Activated CD4-positive, CD25-positive, alpha-beta regulatory T cell (primary cell): ENCODE measurements around the gene GPHN.

Experiments used
- DNase-seq, 4 experiments: peaks; one replicate each; lab custom pipeline; 2025; lab: John Stamatoyannopoulos, UW

Gene GPHN

GRCh38 chr14:67050896-67051295 is 542.9 kb downstream of the GPHN start:
- no peak for DNase-seq

GRCh38 chr14:67056684-67057083 is 548.7 kb downstream of the GPHN start:
- no peak for DNase-seq

- no peak for DNase-seq
Observed at GRCh38 chr14:67059596-67059995, 551.6 kb downstream of the GPHN start.

GRCh38 chr14:67060546-67060945 is 552.6 kb downstream of the GPHN start:
- no peak for DNase-seq

- DNase-seq: peak in 1 of 4 experiments; percentile 10
Observed at GRCh38 chr14:67067070-67067814, 559.3 kb downstream of the GPHN start.

- DNase-seq: no peak
Observed at GRCh38 chr14:67068251-67068650, 560.3 kb downstream of the GPHN start.

GRCh38 chr14:67071506-67071905 is 563.6 kb downstream of the GPHN start:
- no peak for DNase-seq

GRCh38 chr14:67077921-67078320 is 570.0 kb downstream of the GPHN start:
- DNase-seq: no peak

- DNase-seq: no peak
Observed at GRCh38 chr14:67079846-67080245, 571.9 kb downstream of the GPHN start.

GRCh38 chr14:67108230-67108629 is 600.3 kb downstream of the GPHN start:
- no peak for DNase-seq

GRCh38 chr14:67111022-67111421 is 603.1 kb downstream of the GPHN start:
- no peak for DNase-seq

- DNase-seq: no peak
Observed at GRCh38 chr14:67112344-67112743, 604.4 kb downstream of the GPHN start.

- no peak for DNase-seq
Observed at GRCh38 chr14:67127174-67127573, 619.2 kb downstream of the GPHN start.

- DNase-seq: no peak
Observed at GRCh38 chr14:67129768-67130167, 621.8 kb downstream of the GPHN start.

- DNase-seq: no peak
Observed at GRCh38 chr14:67131691-67132090, 623.7 kb downstream of the GPHN start.

GRCh38 chr14:67133144-67133543 is 625.2 kb downstream of the GPHN start:
- DNase-seq: no peak

GRCh38 chr14:67133595-67134441 is 625.9 kb downstream of the GPHN start:
- no peak for DNase-seq

- DNase-seq: no peak
Observed at GRCh38 chr14:67137744-67138371, 629.9 kb downstream of the GPHN start.

- no peak for DNase-seq
Observed at GRCh38 chr14:67140556-67140955, 632.6 kb downstream of the GPHN start.

GRCh38 chr14:67141146-67141900 is 633.4 kb downstream of the GPHN start:
- no peak for DNase-seq

- DNase-seq: no peak
Observed at GRCh38 chr14:67151082-67151666, 643.2 kb downstream of the GPHN start.

- no peak for DNase-seq
Observed at GRCh38 chr14:67158566-67158965, 650.6 kb downstream of the GPHN start.
